Suprapubic skin (tissue), 4 donors: ENCODE data around the gene TFPI2.
"Not testable (repeated sequence)": the region's sequence is repeated elsewhere in the genome, so short reads cannot be mapped to it uniquely, and the experiment has no call there.

Experiments used
- CTCF ChIP-seq, 2 donors: fragments of 200-600 bp in 1 of 2; fragments of 450-650 bp in 1 of 2; sonication (generic) in 1 of 2; IDR thresholded peaks; one replicate each; pipeline ENCODE4 v1.5.1; 2016 to 2019; ENCODE audit warnings: antibody characterized with exemption in 2 of 2, mild to moderate bottlenecking in 1 of 2, moderate library complexity in 1 of 2
- POLR2A ChIP-seq, 2 donors: fragments of 450-650 bp; IDR thresholded peaks; one replicate each; pipeline ENCODE4 v1.6.1; 2017; ENCODE audit warnings: antibody characterized with exemption in 2 of 2, mild to moderate bottlenecking in 2 of 2, moderate library complexity in 2 of 2
- POLR2AphosphoS5 ChIP-seq, 3 donors: sonication (generic); formaldehyde crosslinking; IDR thresholded peaks; one replicate each; pipeline ENCODE4 v1.6.1; 2017; ENCODE audit warnings: antibody characterized with exemption in 3 of 3

DNA sequence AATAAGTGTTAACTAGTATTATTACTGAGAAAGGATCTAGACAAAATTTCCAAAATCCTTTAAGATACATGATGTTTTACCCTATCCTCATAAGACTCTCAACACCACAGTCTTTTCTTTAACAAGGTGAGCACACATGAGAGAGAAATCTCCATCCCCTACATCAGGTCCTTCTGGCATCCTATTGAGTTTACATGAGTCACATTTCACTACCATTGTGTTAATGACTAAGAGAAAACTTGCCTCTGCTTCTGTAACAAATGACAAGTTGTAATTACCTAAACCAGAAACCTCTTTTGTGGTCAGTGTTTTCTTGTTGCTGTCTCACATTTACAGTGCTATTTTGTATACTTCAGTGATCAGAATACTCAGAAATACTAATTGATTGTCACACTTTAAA lies 21.1 kb upstream of the TFPI2 start:
- not testable (repeated sequence) for TF ChIP-seq POLR2A, CTCF, POLR2AphosphoS5 (IDR thresholded peaks at IDR 0.05)
